Right renal pelvis (tissue), 4 donors: ENCODE measurements around the gene HTR3A. TPM values are rescaled to one million over a fixed set of nuclear protein-coding genes. Genes with fewer than 3 reads are reported as not detected.
"Not testable (repeated sequence)": the region's sequence is repeated elsewhere in the genome, so short reads cannot be mapped to it uniquely, and the experiment has no call there.

Experiments used
- DNase-seq, 4 donors: peaks; one replicate each; pipeline ENCODE4 v3.0.0-alpha.2; 2013; ENCODE audit warnings: low read depth in 4 of 4, low spot score in 3 of 4, missing footprints in 1 of 4
- polyA plus RNA-seq, 4 donors: library from polyadenylated mRNA; unstranded; fragments of 120-200 nt; gene quantifications; one replicate each; pipeline ENCODE4 v1.2.1, GENCODE V29; 2013; ENCODE audit not compliant: insufficient read length in 4 of 4

Gene HTR3A
- polyA plus RNA-seq = under 1 TPM in 2 of 4 donors, not detected in 2; 0.13 to 0.17 TPM

DNA sequence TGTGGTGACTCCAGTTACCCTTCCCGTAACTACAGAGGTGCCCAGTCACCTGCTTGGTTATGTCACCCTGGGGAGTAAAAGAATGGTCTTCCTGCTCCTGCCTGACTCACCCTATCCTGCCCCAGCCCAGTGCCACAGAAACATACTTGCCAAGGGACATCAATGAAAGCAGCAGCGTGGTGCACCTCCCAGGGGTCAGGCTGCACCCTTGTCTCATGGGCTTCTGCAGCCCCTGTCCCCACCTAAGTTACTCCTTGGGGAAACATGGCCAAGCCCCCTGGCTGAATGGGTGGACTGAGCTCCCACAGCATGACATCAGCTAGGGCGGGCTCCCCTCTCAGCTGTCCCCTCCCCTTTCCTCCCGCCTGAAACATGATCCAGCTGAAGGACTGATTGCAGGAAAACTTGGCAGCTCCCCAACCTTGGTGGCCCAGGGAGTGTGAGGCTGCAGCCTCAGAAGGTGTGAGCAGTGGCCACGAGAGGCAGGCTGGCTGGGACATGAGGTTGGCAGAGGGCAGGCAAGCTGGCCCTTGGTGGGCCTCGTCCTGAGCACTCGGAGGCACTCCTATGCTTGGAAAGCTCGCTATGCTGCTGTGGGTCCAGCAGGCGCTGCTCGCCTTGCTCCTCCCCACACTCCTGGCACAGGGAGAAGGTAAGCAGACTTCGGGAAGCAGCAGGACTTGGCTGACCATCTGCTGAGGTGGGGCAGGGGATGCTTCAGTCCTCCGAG lies at the start of gene HTR3A:
Gene HTR3A (plus strand): TSS at position 368 of the 730 bp plus-strand sequence. CDS start 218 bp downstream, at position 586.
- peak; percentile 51 to 78 (median 70) for DNase-seq

DNA sequence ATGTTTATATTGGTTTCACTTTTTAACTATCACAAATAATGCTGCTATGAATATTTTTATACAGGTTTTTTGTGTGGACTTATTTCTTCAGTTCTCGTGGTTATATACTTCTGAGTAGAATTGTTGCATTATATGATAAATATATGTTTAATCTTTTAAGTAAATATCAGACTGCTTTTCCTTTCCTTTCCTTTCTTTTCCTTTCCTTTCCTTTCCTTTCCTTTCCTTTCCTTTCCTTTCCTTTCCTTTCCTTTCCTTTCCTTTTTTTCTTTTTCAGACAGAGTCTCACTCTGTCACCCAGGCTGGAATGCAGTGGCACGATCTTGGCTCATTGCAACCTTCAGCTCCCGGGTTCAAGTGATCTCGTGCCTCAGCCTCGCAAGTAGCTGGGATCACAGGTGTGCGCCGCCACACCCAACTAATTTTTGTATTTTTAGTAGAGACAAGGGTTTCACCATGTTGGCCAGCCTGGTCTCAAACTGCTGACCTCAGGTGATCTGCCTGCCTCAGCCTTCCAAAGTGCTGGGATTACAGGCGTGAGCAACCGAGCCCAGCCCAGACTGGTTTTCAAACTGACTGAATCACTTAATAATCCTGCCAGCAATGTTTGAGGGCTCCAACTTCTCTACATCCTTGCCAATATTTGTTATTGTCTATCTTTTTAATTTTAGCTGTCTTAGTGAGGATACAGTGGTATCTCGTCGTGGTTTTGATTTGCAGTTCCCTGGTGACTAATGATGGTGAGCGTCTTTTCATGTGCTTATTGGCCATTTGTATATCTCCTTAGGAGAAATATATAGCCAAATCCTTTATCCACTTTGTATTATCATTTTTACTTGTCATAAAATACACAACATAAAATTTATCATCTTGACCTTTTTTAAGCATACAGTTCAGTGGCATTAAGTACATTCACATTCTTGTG lies 48.4 kb upstream of the HTR3A start:
- no peak for DNase-seq

DNA sequence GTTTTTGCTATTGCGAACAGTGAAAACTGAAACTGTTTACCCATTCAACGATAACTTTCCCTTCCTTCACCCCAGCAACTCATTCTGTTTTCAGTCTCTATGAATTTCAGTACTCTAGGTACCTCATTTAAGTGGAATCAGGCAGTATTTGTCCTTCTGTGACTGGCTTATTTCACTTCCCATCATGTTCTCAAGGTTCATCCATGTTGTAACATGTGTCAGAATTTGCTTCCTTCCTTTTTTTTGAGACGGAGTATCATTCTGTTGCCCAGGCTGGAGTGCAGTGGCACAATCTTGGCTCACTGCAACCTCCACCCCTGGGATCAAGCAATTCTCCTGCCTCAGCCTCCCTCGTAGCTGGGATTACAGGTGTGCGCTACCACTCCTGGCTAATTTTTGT lies 46.6 kb upstream of the HTR3A start:
- no peak for DNase-seq

DNA sequence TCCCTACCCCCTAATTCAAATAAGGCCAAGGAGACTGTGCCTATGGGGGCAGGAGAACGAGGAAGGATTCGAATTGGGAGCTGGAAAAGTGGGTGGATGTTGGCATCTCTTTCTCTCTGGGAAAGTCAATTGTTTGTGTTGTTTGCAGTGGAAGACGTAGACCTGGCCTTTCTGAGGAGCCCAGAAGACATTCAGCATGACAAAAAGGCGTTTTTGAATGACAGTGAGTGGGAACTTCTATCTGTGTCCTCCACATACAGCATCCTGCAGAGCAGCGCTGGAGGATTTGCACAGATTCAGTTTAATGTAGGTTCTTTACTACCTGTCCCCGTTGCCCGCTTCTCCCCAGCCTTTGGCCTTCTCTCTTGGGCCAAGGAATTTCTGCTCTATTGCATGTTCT lies 42.1 kb upstream of the HTR3A start:
- no peak for DNase-seq

DNA sequence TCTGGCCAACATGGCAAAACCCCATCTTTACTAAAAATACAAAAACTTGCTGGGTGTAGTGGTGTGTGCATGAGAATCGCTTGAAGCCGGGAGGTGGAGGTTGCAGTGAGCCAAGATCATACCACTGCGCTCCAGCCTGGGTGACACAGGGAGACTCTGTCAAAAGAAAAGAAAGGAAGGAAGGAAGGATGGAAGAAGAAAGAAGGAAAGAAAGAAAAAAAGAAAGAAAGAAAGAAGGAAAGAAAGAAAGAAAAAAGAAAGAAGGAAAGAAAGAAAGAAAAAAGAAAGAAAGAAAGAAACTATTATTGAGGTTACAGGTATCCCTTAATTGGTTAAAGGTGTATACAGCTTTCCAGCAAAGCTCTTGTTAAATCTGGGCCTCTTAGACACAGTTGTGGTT lies 40.7 kb upstream of the HTR3A start:
- not testable (repeated sequence) for DNase-seq

DNA sequence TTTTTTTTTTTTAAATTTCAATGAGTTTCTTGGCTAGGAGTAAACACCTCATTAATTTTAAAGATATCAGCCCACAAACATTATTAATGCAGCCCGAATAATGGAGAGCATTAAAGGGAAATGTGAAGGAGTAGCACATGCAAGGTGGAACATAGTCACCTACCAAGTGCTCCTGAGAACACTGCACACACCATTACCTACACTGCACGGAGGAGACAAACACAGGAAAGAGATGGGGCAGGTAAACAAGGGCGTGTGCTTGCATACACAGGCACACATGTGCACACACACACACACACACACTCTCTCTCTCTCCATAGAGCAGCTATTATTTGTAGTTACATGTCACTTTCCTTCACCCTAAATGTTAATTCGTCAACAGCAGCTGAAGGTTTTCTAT lies 40.1 kb upstream of the HTR3A start:
- DNase-seq = no peak

DNA sequence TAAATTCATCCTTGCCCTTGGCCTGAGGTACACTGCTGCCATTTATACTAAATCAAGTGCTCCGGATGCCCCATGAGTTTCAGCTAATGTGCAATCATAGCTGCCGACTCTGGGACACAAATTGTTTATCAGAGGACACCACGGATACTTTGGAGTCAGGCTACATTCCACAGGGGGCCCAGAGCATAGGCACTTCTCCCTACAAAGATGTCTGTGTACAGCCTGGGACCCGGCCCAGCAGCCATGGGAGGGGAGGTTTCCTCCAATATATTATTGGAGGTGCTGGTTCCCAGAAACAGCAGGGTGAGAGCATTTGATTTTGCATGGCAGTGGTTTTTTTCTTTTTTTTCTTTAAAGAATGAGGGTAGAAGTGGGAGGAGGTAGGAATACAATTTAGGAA lies 39.0 kb upstream of the HTR3A start:
- DNase-seq = no peak

DNA sequence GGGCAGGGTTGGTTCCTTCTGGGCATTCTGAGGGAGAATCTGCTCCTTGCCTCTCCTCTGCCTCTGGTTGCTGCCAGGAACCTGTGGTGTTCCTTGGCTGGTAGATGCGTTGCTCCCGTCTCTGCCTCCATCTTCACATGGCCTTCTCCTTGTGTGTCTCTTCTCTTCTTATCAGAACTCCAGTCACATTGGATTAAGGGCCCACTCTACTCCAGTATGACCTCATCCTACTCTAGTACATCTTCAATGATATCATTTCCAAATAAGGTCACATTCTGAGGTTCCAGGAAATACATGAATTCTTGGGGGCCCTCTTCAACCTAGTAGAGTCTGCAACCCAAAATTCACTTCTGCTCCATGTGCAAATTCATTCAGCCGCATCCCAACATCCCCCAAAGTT lies 37.0 kb upstream of the HTR3A start:
- no peak for DNase-seq

DNA sequence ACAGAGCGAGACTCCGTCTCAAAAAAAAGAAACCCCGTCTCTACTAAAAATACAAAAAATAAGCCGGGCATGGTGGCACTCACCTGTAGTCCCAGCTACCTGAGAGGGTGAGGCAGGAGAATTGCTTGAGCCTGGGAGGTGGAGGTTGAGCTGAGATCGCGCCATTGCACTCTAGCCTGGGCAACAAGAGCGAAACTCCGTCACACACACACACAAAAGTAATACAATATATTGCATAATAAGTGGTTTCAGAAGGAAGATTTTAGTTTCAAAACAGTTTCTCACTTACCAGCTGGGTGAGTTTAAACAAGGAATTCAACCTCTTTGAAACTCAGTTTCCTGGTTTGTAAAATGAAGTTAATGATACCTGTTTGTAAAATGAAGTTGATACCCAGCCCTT lies 32.7 kb upstream of the HTR3A start:
- DNase-seq = no peak

DNA sequence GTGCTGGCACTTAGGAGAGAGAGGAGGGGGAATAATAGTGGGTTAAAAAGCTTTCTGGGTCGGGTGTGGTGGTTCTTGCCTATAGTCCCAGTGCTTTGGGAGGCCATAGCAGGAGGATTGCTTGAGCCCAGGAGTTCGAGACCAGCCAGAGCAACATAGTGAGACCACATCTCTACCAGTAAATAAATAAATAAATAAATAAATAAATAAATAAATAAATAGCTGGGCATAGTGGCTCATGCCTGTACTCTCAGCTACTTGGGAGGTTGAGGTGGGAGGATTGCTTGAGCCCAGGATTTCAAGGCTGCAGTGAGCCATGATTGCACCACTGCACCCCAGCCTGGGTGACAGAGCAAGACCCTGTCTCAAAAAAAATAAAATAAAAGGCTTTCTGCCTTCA lies 28.7 kb upstream of the HTR3A start:
- not testable (repeated sequence) for DNase-seq

DNA sequence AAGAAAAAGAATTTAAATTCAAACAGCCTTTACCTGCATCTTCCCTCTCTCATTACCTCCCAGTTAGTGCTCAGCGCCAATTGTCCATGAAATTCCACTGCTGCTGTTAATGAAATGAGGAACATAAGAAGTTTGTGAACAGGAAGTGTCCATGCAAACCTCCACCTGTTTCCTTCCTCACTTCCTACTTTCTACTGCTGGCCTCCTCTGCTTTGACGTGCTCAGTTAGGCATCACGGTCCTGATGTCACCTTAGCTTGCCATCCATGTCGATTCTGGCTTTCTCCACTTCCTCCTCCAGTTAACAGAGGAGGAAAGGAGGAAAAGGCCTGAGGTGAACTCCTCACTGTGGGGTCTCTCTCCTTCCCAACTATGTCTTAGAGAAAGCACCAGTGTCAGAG lies 26.9 kb upstream of the HTR3A start:
- DNase-seq = no peak

DNA sequence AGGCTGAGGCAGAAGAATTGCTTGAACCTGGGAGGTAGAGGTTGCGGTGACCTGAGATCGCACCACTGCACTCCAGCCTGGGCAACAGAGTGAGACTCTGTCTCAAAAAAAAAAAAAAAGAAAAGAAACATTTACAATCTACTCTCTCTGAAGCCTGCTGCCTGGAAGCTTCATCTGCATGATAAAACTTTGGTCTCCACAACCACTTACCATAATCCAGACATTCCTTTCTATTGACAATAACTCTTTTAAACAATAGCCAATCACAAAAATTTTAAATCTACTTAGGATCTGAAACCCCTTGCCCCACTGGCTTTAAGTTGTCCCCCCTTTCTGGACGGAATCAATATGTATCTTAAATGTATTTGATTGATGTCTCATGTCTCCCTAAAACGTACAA lies 25.0 kb upstream of the HTR3A start:
- no peak for DNase-seq

DNA sequence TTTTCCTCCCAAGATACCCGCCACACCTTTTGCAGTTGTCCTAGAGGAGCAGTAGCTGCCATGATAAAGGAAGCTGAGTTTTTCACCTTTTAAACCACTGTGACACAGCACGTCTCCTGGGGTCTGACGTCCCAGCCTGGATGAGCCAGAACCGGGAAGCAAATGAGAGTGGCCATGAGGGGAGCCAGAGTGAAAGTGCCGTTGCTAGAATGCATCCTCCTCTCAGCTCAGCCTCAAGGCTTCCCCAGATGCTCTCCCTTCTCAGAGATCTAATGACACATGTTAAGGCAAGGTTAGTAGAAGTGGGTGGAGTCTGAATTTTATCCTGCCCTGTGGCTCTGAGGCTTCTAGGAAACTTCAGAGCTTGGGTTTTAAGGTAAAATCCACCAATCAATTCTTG lies 23.4 kb upstream of the HTR3A start:
- DNase-seq = no peak

DNA sequence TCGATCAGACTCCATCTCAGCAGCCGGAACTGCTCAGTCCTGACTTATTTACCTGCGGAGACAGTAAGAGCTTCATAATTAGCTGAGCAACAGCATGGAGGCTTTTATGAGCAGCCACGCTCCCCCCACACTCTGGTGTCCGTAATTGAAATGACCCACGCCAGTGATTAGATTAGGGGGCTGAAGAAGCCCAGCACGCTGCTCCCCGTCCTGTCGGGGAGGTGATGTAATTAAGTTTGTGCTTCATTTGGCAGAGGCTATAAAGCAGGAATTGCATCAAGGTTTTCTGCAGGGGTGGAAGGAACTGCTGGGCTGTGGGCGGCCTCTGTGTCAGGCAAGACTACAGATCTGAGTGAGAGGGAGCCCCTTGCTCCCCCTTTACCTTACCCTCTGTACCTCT lies 22.8 kb upstream of the HTR3A start:
- DNase-seq = peak in 1 of 4 donors; percentile 33

DNA sequence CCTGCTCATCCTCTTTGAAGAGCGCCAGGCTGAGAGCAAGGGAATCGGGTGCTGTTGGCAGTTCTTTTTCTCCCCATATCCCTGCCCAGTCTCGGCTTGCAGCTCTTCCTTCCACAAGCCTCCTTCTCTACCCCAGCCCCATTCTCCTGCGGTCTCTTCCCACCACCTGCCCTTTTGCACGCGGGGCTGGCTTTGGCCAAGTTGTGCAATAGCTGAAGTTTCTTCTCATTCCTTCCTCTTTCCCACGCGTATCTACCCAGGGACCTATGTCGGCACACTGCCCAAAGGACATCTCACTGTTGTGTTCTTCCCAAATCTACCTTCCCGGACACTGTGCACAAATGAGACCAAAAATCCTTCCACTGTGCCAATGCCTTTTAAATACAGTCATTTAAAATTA lies 22.3 kb upstream of the HTR3A start:
- no peak for DNase-seq

DNA sequence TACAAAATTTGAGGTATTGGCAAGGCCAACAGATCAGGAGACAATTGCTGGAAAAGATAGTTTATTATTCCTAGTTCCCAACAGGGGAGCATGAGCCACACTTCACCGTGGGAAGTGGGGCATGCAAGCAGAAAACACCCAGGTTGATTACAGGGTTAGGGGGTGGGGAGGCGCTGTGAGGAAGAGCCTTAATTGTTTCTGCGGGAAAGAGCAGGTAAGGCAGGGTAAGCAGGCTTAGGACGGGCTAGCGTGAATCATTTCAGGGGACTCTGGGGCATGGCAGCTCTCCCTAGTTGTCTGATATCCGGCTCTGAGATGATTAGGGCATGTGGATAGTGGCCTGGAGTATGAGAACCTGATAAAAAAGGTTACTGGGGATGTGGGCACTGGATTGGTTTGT lies 20.7 kb upstream of the HTR3A start:
- DNase-seq = no peak

DNA sequence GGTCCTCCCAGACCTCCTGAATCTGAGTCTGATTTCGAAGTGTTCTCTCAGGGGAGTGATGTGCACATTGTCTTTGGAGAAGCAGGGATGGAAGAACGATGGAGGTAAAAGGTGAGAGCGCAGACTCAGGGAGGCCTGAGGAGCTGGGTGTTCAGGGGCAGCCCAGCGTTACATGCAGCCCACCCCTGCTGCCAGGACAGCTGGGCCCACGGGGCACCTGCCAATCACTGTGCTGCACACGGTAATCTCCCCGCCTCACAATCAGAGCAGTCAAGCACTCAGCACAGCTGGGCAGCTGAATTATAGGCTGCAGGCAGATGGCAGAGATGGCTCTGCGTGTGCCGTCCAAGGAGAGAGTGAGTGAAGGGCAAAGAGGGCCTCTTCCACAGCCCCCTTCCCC lies 17.9 kb upstream of the HTR3A start:
- no peak for DNase-seq

DNA sequence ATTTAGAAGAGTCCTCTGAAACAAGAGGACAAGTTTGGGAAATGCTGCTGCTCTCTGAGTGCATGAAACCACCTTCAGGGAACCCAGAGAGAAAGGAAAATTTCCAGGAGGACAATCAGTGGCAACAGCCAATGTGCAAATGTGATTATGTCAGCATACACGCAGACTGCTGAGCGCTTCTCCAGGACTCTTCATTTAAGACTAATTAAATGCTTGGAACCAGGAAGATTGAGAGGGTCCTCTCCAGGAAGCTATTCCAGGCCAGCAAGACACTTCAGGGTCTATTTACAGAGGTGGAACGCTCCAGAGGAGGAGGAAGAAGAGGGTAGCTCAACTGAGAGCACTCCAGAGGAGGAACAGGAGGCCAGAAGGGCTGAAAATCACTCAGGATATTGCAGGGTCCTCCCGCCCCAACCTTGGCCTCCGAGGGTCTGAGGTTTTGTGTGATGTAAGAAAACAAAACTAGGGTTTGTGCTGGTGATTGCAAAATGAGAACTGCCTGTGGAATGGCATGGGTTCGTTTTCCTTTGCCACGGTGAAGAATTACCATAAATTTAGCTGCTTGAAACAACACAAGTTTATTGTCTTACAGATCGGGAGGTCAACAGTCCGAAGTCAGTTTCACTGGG lies 14.1 kb upstream of the HTR3A start:
- DNase-seq = no peak

DNA sequence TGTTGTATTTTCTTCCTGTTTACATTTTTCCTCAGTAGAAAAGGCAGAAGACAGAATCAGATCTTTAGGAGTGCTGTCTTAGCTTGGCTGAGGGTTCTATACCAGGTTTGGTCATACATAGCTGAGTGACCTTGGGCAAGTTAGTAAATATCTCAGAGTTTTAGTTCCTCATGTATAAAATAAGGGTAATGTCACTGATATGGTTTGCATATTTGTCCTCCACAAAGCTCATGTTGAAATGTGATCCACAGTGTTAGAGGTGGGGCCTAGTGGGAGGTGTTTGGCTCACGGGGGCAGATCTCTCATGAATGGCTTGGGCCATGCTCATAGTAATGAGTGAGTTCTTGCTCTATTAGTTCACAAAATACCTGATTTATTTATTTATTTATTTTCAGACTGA lies 7.5 kb upstream of the HTR3A start:
- DNase-seq = no peak

DNA sequence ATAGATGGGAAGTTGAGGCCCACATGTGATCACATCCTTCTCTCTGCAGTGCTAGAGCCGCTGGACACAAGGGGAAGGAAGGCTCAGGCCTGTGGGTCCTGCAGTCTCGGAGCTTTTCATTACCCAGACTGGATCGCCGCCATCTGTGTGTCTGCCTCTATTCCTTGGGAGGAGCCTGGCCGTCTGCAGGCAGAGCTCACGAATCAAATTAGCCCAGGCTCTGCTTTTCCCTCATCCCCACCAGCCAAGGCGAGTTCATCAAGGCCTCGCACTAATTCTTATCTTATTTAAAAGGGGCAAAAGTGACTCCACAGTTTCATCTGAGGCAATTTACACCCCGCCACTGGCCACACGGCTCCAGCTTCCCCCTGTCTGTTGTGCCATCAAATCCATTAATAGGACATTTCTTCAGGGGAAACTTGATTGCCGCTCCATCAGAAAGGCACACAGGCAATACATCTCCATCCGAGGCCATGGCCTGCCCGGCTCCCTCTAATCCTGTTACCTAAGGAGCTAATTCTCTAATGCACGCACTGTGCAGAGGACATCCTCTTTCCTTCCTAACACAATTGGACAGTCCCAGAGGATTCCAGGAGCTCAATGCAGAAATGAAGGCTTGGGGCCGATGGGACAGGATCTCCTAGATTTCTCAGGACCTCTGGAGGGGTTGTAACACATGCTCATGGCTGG lies 3.3 kb upstream of the HTR3A start:
- DNase-seq = no peak

DNA sequence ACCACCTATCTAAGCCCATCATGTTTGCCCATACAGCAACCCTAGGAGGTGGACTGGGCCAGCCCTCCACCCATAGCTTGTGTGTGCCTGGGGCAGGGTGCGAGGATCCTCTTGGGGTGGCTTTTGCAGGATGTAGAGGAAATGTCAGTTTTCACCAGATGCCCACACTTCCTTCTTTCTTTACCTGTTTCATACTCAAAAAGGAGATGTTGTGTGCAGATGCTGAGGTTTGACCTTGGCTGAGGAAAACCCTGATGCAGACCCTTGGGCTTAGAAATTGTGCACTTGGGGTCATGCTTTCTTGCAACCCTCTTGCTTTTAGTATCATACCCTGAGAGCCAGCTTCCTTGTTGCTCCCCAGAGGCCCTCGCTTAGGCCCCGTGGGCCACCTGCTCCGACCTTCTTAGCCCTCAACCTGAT lies 2.2 kb downstream of the HTR3A start:
- no peak for DNase-seq
